ENCODE data around the gene HES7. TPM values are rescaled to one million over a fixed set of nuclear protein-coding genes. Genes with fewer than 3 reads are reported as not detected.

Gene HES7
- total and polyA plus RNA-seq, 4 donors, result not detected

- no peak for TF ChIP-seq JUND (IDR thresholded peaks at IDR 0.05)
- no peak for TF ChIP-seq ATF3 (IDR thresholded peaks at IDR 0.05)
- TF ChIP-seq, protein P1, sequence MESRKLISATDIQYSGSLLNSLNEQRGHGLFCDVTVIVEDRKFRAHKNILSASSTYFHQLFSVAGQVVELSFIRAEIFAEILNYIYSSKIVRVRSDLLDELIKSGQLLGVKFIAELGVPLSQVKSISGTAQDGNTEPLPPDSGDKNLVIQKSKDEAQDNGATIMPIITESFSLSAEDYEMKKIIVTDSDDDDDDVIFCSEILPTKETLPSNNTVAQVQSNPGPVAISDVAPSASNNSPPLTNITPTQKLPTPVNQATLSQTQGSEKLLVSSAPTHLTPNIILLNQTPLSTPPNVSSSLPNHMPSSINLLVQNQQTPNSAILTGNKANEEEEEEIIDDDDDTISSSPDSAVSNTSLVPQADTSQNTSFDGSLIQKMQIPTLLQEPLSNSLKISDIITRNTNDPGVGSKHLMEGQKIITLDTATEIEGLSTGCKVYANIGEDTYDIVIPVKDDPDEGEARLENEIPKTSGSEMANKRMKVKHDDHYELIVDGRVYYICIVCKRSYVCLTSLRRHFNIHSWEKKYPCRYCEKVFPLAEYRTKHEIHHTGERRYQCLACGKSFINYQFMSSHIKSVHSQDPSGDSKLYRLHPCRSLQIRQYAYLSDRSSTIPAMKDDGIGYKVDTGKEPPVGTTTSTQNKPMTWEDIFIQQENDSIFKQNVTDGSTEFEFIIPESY (IDR thresholded peaks at IDR 0.05), result no peak
Observed at GRCh38 chr17:8120520-8121406, 3.1 kb downstream of the HES7 start (continued).

DNA sequence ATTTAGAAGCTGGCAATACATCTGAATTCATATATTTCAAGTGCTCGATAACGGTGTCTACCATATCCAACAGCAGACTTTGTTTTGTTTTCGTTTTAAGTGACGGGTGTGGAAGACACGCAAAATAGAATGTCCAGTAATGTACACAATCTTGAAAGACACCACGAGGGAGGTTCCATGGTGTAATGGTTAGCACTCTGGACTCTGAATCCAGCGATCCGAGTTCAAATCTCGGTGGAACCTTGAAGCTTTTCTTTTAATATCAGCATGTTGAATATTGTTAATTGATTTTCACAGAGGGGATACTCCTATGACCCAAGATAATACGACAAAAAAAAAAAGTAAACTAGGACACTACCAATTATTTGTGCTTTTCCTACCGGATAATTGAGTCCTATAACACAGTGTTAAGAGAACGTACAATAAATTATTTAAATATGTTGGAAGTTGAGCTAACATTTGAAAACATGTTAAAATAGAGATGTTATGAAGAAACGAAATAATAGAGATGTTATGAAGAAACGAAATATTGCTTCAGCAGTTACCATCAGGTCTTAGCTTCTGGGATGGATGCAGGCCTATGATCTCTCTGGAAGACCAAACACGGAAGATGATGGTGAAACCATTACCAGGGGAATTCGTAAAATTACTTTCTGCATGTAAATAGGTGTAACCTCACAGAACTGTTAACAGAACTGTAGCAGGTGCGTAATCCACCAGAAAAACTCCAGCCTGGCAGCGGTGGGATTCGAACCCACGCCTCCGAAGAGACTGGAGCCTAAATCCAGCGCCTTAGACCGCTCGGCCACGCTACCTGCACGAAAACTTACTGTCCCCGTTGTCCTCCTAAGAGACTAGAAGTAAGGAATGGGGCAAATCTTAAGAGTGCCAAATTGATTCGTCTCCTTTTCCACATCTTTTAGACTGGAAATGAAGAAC, 4.1 kb downstream of the HES7 start:
- under 1% methylated on average over 28 of the region's 28 CpGs for WGBS
- Histone ChIP-seq H3K9me3 (ENCODE audit: control insufficient read depth in 4 of 4, low read length in 3 of 4) (no peaks in the 10 kb centered on the region), H3K9ac (ENCODE audit: low read depth in 1 of 2, low read length in 2 of 2) (peak overlapping the region; percentile 36 to 73), H3K27ac (ENCODE audit: low read depth in 1 of 2, low read length in 2 of 2) (peak overlapping the region; percentile 15 to 59), H3K36me3 (ENCODE audit: control insufficient read depth in 4 of 4, insufficient read depth in 3 of 4, low read depth in 1 of 4, low read length in 3 of 4) (no peaks in the 10 kb centered on the region), H3K27me3 (ENCODE audit: control insufficient read depth in 4 of 4, insufficient read depth in 4 of 4, low read length in 3 of 4) (peaks cover 5 to 28% (median 6%) of the 10 kb centered on the region in 4 donors), H3K4me3 (ENCODE audit: low read depth in 1 of 3, low read length in 3 of 3) (peak overlapping the region; percentile 15 to 43 (median 31)), H3K4me1 (ENCODE audit: control insufficient read depth in 4 of 4, insufficient read depth in 4 of 4, low read length in 3 of 4) (peaks cover 23 to 65% (median 59%) of the 10 kb centered on the region in 4 donors)
- no peak for TF ChIP-seq RXRA (IDR thresholded peaks at IDR 0.05)
- TF ChIP-seq JUND (IDR thresholded peaks at IDR 0.05), result peak in 1 of 2 donors; percentile 21
- peak; percentile 24 for TF ChIP-seq HNF4G (IDR thresholded peaks at IDR 0.05)
- peak; percentile 71 for TF ChIP-seq MAX (IDR thresholded peaks at IDR 0.05)
- peak; percentile 19 for TF ChIP-seq NR2F2 (IDR thresholded peaks at IDR 0.05)
- peak; percentile 99 for TF ChIP-seq ATF3 (IDR thresholded peaks at IDR 0.05)
- no peak for TF ChIP-seq YY1 (IDR thresholded peaks at IDR 0.05)
- TF ChIP-seq, protein P2, sequence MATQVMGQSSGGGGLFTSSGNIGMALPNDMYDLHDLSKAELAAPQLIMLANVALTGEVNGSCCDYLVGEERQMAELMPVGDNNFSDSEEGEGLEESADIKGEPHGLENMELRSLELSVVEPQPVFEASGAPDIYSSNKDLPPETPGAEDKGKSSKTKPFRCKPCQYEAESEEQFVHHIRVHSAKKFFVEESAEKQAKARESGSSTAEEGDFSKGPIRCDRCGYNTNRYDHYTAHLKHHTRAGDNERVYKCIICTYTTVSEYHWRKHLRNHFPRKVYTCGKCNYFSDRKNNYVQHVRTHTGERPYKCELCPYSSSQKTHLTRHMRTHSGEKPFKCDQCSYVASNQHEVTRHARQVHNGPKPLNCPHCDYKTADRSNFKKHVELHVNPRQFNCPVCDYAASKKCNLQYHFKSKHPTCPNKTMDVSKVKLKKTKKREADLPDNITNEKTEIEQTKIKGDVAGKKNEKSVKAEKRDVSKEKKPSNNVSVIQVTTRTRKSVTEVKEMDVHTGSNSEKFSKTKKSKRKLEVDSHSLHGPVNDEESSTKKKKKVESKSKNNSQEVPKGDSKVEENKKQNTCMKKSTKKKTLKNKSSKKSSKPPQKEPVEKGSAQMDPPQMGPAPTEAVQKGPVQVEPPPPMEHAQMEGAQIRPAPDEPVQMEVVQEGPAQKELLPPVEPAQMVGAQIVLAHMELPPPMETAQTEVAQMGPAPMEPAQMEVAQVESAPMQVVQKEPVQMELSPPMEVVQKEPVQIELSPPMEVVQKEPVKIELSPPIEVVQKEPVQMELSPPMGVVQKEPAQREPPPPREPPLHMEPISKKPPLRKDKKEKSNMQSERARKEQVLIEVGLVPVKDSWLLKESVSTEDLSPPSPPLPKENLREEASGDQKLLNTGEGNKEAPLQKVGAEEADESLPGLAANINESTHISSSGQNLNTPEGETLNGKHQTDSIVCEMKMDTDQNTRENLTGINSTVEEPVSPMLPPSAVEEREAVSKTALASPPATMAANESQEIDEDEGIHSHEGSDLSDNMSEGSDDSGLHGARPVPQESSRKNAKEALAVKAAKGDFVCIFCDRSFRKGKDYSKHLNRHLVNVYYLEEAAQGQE (IDR thresholded peaks at IDR 0.05), result peak; percentile 20
- TF ChIP-seq, protein P3, sequence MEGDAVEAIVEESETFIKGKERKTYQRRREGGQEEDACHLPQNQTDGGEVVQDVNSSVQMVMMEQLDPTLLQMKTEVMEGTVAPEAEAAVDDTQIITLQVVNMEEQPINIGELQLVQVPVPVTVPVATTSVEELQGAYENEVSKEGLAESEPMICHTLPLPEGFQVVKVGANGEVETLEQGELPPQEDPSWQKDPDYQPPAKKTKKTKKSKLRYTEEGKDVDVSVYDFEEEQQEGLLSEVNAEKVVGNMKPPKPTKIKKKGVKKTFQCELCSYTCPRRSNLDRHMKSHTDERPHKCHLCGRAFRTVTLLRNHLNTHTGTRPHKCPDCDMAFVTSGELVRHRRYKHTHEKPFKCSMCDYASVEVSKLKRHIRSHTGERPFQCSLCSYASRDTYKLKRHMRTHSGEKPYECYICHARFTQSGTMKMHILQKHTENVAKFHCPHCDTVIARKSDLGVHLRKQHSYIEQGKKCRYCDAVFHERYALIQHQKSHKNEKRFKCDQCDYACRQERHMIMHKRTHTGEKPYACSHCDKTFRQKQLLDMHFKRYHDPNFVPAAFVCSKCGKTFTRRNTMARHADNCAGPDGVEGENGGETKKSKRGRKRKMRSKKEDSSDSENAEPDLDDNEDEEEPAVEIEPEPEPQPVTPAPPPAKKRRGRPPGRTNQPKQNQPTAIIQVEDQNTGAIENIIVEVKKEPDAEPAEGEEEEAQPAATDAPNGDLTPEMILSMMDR (IDR thresholded peaks at IDR 0.05; ENCODE audit: low read depth, low read length, missing input control), result peak; percentile 6
- TF ChIP-seq HNF4A (conservative IDR thresholded peaks at IDR 0.05), result no peak
- TF ChIP-seq EGR1 (IDR thresholded peaks at IDR 0.05; ENCODE audit: low read depth in 2 of 2), result no peak
- peak; percentile 89 for DNase-seq (ENCODE audit: low spot score)
